Smooth muscle cell (in vitro differentiated cells): ENCODE results near the gene PAIP2B. TPM values are rescaled to one million over a fixed set of nuclear protein-coding genes. Genes with fewer than 3 reads are reported as not detected.

ENCODE experiments used
- DNase-seq: peaks from one replicate; lab custom pipeline; 2025; ENCODE audit not compliant: unreplicated experiment; lab: John Stamatoyannopoulos, UW
- H2AFZ ChIP-seq: fragments of 200-600 bp; sonication (generic); 2 replicates; pipeline ENCODE4 v1.6.0; 2016; ENCODE audit warnings: antibody characterized with exemption, low read depth, mild to moderate bottlenecking
- H3F3A ChIP-seq: fragments of 200-600 bp; sonication (generic); 2 replicates; pipeline ENCODE4 v1.6.0; 2017; ENCODE audit warnings: antibody characterized with exemption, low read depth
- H3K27ac ChIP-seq: fragments of 200-600 bp; sonication (generic); 2 replicates; pipeline ENCODE4 v1.5.1; 2016; ENCODE audit warnings: low read depth, mild to moderate bottlenecking
- H3K27me3 ChIP-seq: fragments of 200-600 bp; sonication (generic); 2 replicates; pipeline ENCODE4 v1.6.1; 2016; ENCODE audit warnings: low read depth, mild to moderate bottlenecking
- H3K36me3 ChIP-seq: fragments of 200-600 bp; sonication (generic); 2 replicates; pipeline ENCODE4 v1.5.1; 2016; ENCODE audit warnings: low read depth
- H3K4me1 ChIP-seq: fragments of 200-600 bp; sonication (generic); 2 replicates; pipeline ENCODE4 v1.5.1; 2016; ENCODE audit warnings: low read depth
- H3K4me2 ChIP-seq: fragments of 200-600 bp; sonication (generic); 2 replicates; pipeline ENCODE4 v1.6.0; 2016; ENCODE audit warnings: mild to moderate bottlenecking
- H3K4me3 ChIP-seq: fragments of 200-600 bp; sonication (generic); 2 replicates; pipeline ENCODE4 v1.5.1; 2016; ENCODE audit warnings: mild to moderate bottlenecking
- H3K79me2 ChIP-seq: fragments of 200-600 bp; sonication (generic); 2 replicates; pipeline ENCODE4 v1.6.0; 2016; ENCODE audit warnings: low read depth, mild to moderate bottlenecking
- H3K9ac ChIP-seq: fragments of 200-600 bp; sonication (generic); 2 replicates; pipeline ENCODE4 v1.6.0; 2016; ENCODE audit warnings: low read depth
- H3K9me3 ChIP-seq: fragments of 200-600 bp; sonication (generic); replicated peaks from 2 replicates; pipeline ENCODE4 v1.5.1; 2016; ENCODE audit warnings: low read depth
- H4K20me1 ChIP-seq: fragments of 200-600 bp; sonication (generic); 2 replicates; pipeline ENCODE4 v1.6.0; 2016; ENCODE audit warnings: low read depth
- CTCF ChIP-seq: fragments of 200-600 bp; sonication (generic); IDR thresholded peaks from 2 replicates; pipeline ENCODE4 v1.5.1; 2017; ENCODE audit warnings: borderline replicate concordance, mild to moderate bottlenecking, antibody characterized with exemption; ENCODE audit not compliant: insufficient read depth, poor library complexity, severe bottlenecking
- WGBS: methylation state at CpG from one replicate; pipeline ENCODE4 v1.1.7; 2016; ENCODE audit warnings: low lambda C conversion rate; 5-methylcytosine and 5-hydroxymethylcytosine counted together
- polyA plus RNA-seq: library from polyadenylated mRNA; unstranded; fragments of >200 nt; fragmentation: Nextera tagmentation; extraction: Ambion mirVana; gene quantifications from 2 replicates; pipeline ENCODE4 v1.2.1, GENCODE V29; 2016
- total RNA-seq: library from RNA; depleted of rRNA; stranded (reverse); fragments of >200 nt; gene quantifications from 2 replicates; pipeline ENCODE4 v1.2.3, GENCODE V29; 2014

Gene PAIP2B
- total and polyA plus RNA-seq, 2 experiments from 2014 or later: 1.2 to 2.4 TPM

GRCh38 chr2:71174207-71174606 is 52.7 kb downstream of the PAIP2B start:
- H3K27me3 ChIP-seq: peaks cover 11% of the 10 kb centered on the region
- H3K4me2 ChIP-seq: no peak overlapping the region
- H3K27ac ChIP-seq: no peak overlapping the region
- 77% methylated on average over 3 of the region's 3 CpGs for WGBS
- DNase-seq: no peak
- H4K20me1 ChIP-seq: no peaks in the 10 kb centered on the region
- H3K9me3 ChIP-seq: no peaks in the 10 kb centered on the region
- H3K4me3 ChIP-seq: no peak overlapping the region
- no peaks in the 10 kb centered on the region for H3K79me2 ChIP-seq
- H2AFZ ChIP-seq: no peak overlapping the region
- H3F3A ChIP-seq: no peaks in the 10 kb centered on the region
- no peak overlapping the region for H3K9ac ChIP-seq
- no peak for TF ChIP-seq CTCF
- H3K4me1 ChIP-seq: no peaks in the 10 kb centered on the region
- no peaks in the 10 kb centered on the region for H3K36me3 ChIP-seq

- Histone ChIP-seq H4K20me1 (no peaks in the 10 kb centered on the region), H3K27ac (no peak overlapping the region), H3K27me3 (peaks cover 8% of the 10 kb centered on the region), H2AFZ (no peak overlapping the region), H3K4me3 (no peak overlapping the region), H3K36me3 (no peaks in the 10 kb centered on the region), H3K9ac (no peak overlapping the region), H3K4me2 (no peak overlapping the region), H3F3A (no peaks in the 10 kb centered on the region), H3K9me3 (no peaks in the 10 kb centered on the region), H3K79me2 (no peaks in the 10 kb centered on the region), H3K4me1 (no peaks in the 10 kb centered on the region)
- TF ChIP-seq CTCF: no peak
- WGBS: 94% methylated on average over 1 of the region's 1 CpG
- DNase-seq: no peak
Measured at GRCh38 chr2:71173096-71173495, 53.8 kb downstream of the PAIP2B start.

GRCh38 chr2:71166812-71167211 is 60.1 kb downstream of the PAIP2B start:
- Histone ChIP-seq H3K9ac (no peak overlapping the region), H4K20me1 (no peaks in the 10 kb centered on the region), H2AFZ (no peak overlapping the region), H3K27me3 (no peaks in the 10 kb centered on the region), H3K36me3 (no peaks in the 10 kb centered on the region), H3F3A (no peaks in the 10 kb centered on the region), H3K9me3 (no peaks in the 10 kb centered on the region), H3K4me3 (no peak overlapping the region), H3K79me2 (no peaks in the 10 kb centered on the region), H3K4me1 (no peaks in the 10 kb centered on the region), H3K4me2 (no peak overlapping the region), H3K27ac (no peak overlapping the region)
- TF ChIP-seq CTCF: no peak
- 62% methylated on average over 3 of the region's 3 CpGs for WGBS
- no peak for DNase-seq

GRCh38 chr2:71157124-71157793 is 69.6 kb downstream of the PAIP2B start:
- Histone ChIP-seq H3K9ac (no peak overlapping the region), H3K4me3 (no peak overlapping the region), H3K27me3 (no peaks in the 10 kb centered on the region), H3K9me3 (no peaks in the 10 kb centered on the region), H3F3A (no peaks in the 10 kb centered on the region), H3K79me2 (no peaks in the 10 kb centered on the region), H3K4me1 (no peaks in the 10 kb centered on the region), H3K36me3 (no peaks in the 10 kb centered on the region), H4K20me1 (no peaks in the 10 kb centered on the region), H3K4me2 (peak overlapping the region; percentile 47), H2AFZ (no peak overlapping the region), H3K27ac (no peak overlapping the region)
- DNase-seq: peak; percentile 17
- 13% methylated on average over 16 of the region's 16 CpGs for WGBS
- TF ChIP-seq CTCF: peak; percentile 69
